T1000 (cell line): ENCODE results near the gene PPM1J.

Experiments used
- DNase-seq: peaks from one replicate; lab custom pipeline; 2025; ENCODE audit warnings: mixed read lengths; lab: John Stamatoyannopoulos, UW

Gene PPM1J

DNA sequence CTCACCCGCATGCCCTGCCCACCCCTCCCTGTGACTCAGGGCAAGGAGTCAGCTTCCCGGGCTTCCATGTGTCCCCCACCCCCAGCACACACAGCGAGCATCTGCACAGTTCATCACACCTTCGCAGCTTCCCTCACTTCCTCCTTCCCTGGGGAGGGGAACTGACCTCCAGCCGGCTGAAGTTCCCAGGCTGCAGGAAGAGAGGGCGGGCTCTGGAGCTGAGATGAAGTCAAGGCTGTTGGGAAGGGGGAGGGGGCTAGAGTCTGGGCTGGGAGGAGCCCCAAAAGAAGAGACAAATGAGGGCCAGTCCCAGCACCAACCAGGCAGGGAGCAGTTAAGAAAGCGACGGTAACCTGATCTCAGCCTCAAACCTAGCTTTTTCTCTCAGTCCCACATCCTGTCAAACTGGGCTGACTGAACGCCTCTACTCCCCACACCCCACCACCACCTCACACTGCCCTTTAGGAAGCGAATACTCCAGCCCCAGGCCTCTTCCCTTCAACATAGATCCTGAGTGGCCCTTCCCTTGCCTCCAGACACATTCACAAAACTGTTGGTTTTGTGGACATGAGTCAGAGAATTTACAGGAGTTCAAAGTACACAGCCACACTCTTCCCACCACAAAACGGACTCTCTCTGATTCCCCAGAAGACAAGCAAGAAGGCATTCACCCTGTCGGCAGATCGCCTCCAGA, 10.1 kb downstream of the PPM1J start:
- DNase-seq = peak; percentile 85

DNA sequence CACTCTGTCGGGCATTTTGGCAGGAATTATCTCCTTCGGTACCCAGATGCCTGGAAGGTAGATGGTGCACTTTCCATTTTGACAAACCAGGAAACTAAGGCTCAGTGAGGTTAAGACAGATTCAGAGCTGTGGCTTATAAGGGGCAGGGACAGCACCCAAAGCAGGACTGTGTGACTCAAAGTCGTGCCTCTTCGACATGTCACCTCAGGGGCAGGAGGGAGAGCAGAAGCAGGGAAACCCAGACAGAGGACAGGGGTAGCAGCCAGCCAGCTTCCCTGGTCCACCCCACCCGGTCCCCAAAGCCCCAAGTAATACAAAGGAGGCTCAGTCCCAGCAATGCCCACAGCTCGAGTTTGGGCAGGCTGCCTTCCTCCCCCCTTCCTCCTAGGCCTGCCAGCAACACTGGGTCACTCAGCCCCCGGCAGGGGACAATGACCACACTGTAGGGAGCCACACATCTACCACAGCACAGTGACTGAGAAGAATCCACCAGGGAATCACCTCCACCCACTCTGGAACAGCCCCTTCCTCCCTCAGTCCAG, 10.7 kb downstream of the PPM1J start:
- DNase-seq = no peak

DNA sequence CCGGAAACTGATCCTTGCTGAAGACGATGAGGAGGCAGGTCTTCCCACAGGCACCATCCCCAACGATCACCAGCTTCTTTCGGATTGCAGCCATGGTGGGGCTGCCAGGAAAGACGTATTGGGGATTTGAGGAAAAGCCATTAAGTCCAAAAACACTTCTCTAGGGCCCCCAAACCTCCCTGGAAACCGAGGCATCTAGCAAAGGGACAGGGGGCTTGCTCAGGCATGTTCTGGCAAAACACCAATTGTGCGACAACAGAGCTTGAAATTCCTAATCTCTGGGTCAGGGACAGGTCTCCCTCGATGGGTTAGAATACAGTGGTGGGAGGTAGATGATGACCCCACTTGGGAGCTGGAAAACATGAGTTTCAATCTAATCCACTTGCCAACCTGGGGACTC, 11.4 kb downstream of the PPM1J start:
- no peak for DNase-seq

DNA sequence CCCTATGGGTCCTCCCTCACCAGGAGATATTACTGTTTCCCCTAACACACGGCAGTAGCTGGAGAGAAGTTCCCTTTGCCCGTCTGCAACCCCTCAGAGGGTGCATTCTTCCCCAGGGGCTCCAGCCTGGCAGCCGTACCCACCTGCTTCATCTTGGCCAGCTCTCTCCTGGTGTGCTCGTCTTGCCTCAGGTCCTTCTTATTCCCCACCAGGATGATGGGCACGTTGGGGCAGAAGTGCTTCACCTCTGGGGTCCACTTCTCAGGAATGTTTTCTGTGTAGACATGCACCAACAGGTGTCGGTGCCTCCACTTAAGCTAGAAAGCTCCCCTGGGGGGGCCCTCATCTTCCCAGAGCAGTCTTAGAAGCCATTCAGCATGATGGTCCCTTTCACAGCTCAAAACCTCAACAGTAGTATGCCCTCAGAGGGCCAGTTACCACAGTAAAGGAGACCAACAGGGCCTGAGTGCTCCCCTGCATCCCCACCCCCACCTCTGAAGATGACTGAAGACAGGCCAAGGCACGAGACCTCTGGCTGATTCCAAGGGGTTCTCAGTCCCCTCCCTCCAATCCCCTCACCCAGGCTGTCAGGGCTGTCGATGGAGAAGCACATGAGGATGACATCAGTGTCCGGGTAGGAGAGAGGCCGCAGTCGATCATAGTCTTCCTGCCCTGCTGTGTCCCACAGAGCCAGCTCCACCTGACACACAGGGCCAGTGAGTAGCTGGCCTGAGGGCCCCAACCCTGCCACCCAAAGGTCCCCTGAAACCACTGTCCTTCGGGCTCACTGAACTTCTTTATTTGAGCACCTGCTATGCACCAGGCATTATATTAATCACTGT, 12.5 kb downstream of the PPM1J start:
- DNase-seq = no peak

DNA sequence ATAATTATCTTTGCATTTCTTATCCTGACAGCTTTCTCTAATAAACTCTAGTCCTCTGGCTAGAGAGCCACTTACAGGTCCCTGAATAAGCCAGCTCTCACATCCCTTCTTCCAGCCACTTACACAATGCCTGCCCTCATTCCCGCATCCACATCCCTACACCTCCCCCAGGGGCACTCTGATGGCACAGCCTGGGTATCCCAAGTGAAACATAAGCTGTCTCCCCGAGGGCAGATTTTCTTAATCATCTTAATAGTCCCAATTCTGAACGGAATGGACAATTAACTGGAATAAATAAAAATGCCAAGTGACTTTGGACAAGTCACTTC, 13.1 kb downstream of the PPM1J start:
- no peak for DNase-seq

DNA sequence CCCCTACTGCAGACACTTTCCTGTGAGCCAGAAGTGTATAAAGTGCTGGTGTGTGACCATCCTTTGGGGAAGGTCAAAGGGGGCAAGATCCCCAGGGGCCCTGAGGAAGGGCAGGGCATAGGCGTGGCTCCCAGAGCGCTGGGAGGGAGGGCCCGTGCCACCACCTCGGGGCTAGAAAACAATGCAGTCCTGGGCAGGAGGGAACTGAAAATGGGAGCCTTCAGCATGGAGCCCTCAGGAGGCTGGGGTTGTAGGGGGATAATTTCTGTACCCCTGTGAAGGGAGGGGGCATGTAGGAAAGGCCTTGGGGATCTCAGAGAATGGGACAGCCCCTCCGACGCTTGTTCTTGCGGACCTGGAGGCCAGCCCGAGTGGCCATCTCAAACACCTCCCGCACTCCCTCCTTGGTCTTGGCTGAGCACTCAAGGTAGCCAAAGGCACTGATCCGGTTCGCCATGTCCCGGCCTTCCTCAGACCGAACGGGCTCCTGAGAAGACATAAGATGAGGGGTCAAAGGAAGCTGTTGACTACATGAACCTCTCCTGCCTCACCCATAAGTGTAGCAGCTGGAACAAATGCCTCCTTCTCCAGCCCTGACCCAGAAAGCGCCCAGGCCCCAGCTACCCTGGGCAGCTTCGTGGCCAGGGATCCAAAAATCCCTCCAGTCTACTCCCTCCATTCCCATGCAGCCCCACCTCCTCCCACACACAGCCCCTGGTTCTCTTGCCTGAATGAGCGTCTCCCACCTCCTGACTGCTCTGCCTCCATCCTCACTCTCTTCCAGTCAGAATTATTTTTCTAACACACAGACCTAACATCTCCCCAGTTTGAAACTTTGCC, 13.7 kb downstream of the PPM1J start:
- no peak for DNase-seq

DNA sequence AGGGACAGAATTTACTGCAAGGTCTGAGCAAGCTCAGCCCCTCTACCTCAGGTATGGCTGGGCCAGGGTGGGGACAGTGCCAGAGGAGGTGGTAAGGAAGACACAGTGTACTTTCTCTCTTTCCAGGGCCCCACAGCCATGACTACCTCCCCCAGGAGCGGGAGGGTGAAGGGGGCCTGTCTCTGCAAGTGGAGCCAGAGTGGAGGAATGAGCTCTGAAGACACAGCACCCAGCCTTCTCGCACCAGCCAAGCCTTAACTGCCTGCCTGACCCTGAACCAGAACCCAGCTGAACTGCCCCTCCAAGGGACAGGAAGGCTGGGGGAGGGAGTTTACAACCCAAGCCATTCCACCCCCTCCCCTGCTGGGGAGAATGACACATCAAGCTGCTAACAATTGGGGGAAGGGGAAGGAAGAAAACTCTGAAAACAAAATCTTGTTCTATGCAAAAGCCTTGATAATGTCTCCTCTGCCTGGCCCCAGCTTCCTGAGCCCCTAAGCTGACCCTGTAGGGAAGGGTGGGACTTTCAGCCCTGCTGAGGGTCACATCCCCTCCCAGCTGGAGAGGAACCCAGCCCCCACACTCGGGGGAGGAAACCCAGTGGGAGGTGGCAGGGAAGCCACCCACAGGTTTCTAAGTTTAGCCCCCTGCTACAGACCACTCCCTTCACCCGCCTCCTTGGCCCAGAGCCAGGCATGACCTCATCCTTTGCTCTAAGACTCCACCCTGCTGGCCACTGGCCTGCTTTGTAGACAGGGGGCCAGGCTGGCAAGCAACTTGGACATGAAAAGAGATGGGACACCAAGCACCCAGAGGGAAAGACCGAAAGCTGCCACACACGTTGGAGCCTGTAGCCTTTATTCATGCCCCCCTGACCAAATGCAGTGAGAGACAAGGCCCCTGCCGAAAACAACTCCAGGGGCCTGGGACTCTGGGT, 14.6 kb downstream of the PPM1J start:
- DNase-seq = peak; percentile 82

DNA sequence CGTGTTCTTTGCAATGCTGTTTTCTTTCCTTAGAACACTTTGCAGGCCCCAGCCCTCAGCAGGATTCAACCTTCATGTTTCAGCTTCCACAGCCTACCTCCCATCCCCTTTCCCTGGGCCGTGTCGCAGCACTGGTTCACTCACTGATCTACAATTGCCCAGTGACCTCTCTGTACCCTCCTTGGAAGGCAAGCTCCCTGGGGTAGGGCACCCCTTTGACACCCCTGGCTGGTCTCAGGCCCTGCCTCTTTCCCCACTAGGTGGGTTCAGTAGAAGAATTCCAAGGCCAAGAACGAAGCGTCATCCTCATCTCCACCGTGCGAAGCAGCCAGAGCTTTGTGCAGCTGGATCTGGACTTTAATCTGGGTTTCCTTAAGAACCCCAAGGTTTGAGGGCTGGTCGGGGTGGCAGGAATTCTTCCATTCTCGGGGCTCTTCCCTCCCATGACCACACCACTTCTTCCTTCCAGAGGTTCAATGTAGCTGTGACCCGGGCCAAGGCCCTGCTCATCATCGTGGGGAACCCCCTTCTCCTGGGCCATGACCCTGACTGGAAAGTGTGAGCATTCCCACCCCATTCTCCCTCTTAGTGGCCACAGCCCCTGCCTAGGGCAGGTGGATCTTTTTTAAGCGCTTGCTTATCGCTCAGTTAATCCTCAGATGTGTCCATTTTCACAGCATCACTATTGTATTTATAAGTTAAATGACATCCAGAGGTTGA, 15.5 kb downstream of the PPM1J start:
- no peak for DNase-seq

DNA sequence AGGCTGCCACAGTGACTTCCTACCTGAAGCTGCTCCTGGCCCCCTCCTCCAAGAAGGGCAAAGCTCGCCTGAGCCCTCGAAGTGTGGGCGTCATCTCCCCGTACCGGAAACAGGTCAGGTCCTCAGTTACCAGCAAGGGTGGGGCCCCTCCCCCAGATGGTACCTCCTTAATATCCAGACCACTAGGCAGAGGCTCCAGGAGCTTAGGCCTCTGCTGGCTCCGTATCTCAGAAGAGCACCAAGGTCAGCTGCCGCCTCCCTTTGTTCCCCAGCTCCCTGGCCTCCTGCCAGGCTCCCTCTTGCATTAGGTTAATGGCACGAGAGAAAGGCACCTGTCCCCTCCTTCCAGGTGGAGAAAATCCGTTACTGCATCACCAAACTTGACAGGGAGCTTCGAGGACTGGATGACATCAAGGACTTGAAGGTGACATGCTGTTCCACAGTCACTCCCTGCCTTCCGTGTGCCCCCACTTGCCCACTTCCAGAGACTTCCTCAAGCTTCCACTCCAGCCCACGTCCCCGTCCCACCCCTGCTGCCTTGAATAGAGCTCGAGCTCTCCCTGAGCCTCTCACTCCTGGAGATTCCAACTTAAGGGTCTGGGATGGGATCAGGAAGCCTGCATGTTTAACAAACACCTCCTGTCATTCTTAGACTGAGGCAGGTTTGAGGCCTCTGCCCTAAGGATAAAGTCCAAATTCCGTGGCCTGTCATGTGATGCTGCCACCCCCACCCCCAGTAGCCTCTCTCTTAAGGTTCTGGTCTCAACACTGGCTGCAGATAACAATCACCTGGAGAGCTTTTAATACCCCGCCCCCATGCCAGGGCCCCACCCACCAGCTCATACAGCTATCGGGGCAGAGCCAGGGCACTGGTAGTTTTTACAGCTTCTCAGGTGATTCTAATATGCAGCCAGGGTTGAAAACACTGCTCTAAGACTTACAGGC, 16.5 kb downstream of the PPM1J start:
- no peak for DNase-seq

DNA sequence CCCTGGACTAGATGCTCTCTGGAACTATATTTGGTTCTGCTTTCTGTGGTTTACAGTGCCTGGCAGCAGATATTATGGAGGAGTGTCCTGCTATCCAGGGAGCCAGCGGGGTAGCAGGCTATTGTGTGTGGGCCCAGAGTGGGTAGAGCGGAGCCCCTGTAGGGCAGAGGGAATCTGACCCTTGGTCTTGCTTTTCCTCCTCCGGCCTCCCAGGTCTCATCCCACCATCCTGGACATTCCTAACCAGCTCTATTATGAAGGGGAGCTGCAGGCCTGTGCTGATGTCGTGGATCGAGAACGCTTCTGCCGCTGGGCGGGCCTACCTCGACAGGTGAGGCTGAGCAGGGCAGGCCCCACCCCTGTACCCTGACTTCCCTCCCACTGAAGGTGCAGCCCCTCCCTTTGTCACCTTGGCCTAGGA, 17.3 kb downstream of the PPM1J start:
- DNase-seq = no peak

DNA sequence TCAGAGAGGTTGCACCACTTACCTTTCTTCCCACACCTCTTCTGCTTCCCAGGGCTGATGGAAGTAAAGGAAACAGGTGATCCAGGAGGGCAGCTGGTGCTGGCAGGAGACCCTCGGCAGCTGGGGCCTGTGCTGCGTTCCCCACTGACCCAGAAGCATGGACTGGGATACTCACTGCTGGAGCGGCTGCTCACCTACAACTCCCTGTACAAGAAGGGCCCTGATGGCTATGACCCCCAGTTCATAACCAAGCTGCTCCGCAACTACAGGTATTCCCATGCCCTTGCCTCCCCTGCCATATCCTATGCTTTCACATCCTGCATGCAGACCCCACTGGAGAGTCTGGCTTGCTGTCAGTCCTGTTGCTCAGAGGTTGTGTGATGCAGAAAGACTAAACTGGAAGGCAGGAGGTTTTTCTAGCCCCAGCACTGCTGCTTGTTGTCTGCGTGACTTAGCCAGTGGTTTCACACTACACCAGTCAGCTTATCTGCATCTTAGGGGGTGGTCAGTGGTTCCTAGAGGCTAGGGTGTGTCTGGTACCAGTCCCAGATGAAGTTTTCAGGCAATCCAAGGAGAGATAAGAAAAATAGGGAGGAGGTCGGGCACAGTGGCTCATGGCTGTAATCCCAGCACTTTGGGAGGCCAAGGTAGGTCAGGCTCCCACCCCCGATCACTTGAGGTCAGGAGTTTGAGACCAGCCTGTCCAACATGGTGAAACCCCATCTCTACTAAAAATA, 18.4 kb downstream of the PPM1J start:
- DNase-seq = no peak

DNA sequence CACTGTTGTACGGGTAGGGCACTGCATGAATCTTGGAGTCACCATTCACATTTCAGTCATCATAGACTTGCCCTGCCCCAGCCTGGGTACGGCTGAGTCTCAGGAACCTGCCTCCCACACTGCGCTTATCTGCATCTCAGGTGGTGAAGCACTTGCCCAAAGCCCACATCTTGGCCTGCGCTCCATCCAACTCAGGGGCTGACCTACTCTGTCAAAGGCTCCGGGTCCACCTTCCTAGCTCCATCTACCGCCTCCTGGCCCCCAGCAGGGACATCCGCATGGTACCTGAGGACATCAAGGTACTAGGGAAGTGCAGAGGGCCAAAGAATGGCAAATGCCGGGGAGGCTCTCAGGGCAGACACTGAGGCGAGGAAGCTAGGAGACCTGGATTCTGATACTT, 19.9 kb downstream of the PPM1J start:
- no peak for DNase-seq

DNA sequence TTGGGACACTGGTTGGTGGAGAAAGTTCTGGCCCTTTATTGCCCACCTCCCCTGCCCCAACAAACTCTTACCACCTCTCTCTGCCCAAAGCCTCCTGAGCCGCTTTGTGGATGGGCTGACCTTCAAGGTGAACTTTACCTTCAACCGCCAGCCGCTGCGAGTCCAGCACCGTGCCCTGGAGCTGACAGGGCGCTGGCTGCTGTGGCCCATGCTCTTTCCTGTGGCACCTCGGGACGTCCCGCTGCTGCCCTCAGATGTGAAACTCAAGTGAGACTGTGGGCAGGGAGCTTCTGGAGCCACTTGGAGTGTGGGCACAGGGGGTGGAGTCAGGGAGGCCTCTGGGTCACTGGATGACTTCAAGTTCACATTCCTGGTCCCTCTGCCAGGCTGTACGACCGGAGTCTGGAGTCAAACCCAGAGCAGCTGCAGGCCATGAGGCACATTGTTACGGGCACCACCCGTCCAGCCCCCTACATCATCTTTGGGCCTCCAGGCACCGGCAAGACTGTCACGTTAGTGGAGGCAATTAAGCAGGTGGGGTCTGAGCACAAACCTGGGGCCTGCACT, 20.7 kb downstream of the PPM1J start:
- DNase-seq = no peak

DNA sequence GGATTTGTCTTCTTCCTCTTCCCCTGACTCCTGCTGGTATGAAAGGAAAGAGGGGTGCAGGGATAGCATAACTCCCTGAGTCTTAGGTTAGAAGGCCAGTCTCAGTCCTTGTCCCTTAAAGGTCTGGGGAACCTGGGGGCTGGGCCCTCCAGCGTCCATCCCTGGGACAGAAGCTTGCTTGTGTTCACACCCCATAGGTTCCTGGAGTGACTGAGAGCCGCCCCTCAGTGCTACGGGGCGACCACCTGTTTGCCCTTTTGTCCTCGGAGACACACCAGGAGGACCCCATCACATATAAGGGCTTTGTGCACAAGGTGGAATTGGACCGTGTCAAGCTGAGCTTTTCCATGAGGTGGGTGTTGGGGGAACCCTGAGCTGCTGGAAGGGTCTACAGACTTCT, 21.3 kb downstream of the PPM1J start:
- DNase-seq = no peak

DNA sequence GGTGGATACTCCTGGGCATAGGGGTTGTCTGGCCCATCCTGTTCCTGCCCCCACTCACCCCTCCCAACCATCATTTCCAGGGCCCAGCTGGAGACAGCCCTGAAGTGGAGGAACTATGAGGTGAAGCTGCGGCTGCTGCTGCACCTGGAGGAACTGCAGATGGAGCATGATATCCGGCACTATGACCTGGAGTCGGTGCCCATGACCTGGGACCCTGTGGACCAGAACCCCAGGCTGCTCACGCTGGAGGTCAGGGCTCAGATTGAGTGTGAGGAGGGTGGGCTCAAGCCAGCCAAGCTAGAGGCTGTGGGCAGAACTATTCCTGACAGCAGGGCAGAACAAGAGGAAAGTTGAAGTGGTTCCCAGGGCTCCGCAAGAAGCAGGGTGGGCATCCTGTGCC, 22.5 kb downstream of the PPM1J start:
- no peak for DNase-seq

DNA sequence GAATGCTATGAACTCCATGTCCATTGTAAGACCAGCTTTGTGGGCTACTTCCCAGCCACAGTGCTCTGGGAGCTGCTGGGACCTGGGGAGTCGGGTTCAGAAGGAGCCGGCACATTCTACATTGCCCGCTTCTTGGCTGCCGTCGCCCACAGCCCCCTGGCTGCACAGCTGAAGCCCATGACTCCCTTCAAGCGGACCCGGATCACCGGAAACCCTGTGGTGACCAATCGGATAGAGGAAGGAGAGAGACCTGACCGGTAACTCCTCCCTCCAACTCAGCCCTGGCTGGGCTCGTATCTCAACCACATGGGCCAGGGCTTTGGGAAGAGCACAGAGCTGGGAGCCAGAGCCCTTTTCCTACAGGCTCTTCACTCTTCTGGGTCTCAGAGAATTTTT, 25.3 kb downstream of the PPM1J start:
- DNase-seq = no peak

DNA sequence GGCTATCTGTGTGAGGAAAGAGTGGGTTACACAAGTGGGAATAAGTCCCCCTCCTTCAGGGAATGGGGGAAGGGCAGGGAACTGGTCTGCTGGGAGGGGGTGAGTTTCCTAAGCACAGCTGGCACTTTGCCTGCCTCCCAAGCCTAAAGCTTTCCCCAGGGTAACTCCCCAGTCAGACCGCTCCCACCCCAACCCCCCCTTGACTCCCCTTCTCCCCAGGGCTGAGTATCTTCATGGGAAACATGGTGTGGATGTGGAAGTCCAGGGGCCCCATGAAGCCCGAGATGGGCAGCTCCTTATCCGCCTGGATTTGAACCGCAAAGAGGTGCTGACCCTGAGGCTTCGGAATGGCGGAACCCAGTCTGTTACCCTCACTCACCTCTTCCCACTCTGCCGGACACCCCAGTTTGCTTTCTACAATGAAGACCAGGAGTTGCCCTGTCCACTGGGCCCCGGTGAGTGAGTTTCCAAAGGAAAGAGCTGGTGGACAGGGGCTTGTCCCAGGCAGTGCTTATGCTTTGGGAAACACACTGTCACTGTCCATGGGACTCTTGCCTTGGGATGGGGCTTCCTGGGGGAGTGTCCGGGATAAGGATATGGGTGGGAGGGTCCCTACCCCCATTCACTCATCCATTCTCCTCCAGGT, 25.8 kb downstream of the PPM1J start:
- no peak for DNase-seq

DNA sequence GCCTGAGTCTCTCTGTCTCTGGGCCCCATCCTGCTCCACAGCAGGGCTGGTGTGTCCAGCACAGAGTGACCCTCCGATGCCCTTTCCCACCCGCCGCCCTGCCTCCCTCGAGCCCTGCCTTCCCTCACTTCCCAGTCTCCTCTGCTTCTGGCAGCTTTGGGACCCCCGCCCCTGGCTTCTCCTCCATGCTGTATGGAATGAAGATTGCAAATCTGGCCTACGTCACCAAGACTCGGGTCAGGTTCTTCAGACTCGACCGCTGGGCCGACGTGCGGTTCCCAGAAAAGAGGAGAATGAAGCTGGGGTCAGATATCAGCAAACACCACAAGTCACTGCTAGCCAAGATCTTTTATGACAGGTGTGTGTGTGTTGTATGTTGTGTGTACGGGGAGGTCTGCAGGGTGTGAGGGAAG, 26.3 kb downstream of the PPM1J start:
- DNase-seq = no peak
